CD4-positive, alpha-beta T cell treated with Interleukin-15 for 4 hours (primary cell): Measurements from ENCODE around the gene CAPN5.

ENCODE experiments used
- DNase-seq: peaks from one replicate; pipeline ENCODE4 v3.0.0-alpha.2; 2020; ENCODE audit warnings: low spot score

CAPN5 gene

DNA sequence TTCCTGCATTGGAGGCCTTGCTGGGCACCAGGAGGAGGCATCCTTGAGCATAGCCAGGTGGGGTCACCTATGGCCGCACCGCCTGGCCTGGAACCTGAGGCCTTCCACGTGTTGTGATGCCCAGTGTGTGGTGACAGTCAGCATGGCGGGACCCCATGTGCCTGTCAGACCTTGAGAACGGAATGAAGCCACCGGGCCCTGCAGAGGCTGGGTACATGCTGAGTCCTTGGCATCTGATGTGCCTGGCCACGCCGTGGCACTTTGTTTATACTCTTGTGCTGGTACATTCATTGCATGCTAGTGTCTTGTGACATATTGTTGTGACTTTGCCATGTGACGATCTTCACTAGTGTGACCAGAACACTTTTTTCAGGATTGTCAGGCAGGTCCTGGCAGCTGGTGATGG lies 52.8 kb downstream of the CAPN5 start:
- no peak for DNase-seq

DNA sequence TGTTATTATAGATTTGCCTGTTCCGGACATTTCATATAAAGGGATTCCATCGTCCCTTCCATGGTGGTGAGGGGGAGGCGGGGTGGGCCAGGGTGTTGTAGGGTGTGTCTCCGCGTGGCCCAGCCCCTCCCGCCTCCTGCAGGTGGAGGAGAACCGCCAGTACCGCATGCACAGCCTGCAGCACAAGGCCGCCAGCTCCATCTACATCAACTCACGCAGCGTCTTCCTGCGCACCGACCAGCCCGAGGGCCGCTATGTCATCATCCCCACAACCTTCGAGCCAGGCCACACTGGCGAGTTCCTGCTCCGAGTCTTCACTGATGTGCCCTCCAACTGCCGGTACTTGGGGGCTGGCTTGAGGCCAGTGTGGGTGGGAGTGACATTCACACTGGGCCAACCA lies 53.8 kb downstream of the CAPN5 start:
- DNase-seq, result no peak

DNA sequence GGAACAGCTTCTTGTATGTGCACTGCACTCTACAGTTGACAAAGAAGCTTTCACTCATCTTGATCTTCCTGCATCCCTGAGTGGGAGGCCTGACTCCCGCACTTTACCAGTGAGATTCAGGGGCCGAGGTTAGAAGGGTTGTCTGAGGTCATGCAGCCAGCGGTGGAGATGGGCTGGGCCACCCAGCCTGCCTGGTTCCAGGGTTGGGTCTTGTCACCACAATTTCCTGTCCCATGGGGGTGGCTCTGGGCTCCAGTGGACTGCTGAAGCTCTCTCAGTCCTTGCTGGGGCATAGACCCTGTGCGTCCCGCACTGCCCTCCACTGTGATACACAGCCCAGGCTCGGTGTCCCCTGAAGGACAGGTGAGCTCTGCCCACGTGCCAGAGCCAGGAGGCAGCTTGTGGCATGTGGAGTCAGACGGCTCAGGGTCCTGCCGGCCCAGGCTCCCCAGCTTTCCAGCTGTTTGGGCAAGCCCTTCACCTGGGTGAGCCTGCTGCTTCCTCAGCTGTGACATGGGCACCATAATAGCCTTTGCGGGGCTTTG lies 54.4 kb downstream of the CAPN5 start:
- no peak for DNase-seq

DNA sequence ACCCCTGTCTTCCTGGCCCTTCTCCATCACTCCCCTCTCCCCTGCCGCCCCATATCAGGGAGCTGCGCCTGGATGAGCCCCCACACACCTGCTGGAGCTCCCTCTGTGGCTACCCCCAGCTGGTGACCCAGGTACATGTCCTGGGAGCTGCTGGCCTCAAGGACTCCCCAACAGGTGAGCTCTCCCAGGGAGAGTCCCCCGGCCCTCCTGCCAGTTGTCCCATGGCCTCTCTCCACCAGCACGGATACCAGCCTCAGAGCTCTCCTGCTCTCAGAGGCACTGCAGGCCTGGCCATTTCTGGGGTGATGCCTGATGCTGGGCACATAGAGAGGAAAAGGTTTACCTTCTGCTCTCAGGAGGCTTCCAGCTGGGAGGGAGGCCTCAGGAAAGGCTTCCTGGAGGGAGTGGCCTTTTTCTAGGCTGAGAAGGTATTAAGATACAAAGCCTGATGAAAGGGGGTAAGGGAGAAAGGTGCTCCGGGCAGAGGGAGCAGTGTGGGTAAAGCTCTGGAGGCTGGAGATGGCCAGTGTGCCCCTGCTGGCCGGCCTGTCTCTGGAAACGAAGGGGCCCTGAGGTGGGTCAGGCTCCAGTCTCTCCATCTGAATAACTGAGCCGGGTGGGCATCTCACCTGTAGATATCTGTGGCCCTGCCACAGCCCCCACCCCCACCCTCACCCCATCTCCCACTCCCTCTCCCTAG lies 55.3 kb downstream of the CAPN5 start:
- DNase-seq, result no peak

DNA sequence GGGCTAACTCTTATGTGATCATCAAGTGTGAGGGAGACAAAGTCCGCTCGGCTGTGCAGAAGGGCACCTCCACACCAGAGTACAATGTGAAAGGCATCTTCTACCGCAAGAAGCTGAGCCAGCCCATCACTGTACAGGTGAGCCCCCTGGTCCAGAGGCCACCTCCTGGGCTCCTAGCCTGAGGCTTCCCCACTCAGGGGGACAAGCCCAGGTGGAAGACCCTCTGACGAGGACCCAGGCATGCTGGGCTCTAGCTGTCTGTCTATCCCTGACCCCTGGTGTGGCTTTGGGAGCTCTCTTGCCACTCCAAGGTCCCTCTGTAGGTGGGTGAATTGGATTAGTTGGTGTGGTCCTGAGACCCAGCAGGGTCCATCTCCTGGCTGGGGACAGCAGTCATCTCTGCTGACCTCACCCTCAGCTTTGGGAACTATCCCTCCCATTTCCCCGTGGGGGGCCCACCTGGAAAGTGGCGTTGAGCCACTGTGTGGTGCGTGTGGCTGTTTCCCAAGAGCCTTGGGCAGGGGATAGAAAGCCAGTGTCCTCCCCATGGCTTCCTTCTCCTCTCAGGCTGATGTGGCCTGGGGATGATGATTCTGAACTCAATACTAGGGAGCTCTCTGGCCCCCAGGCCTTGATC lies 55.9 kb downstream of the CAPN5 start:
- no peak for DNase-seq

DNA sequence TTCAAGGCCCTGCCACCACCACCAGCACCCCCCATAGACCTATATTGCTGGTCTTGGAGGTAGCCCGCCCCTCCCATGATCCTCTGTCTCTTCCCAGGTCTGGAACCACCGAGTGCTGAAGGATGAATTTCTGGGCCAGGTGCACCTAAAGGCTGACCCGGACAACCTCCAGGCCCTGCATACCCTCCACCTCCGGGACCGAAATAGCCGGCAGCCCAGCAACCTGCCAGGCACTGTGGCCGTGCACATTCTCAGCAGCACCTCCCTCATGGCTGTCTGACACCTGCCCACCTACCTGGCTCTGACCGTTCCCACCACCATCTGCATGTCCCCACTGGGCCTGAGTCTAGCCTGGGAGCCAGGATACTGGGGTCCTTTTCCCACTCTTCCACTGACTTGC lies 56.8 kb downstream of the CAPN5 start:
- DNase-seq, result no peak

DNA sequence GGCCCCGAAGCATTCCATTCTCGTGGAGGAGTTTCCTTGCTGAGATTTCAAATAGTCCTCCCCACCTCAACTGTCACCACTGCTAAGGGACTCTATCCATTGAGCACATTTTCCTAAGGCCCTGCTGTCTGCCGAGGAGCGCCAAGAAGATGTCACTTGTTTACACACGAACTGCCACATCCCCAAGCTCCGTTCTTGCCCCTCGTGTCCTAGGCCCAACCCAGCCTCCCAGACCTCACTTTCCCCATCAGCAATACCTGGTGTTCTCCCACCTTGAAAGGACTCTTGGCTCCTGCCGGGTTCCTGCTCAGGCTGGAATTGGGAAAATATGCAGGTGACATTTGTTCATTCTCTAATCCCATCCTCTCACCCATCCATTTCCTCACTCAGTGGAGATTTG lies 57.3 kb downstream of the CAPN5 start:
- DNase-seq, result no peak

DNA sequence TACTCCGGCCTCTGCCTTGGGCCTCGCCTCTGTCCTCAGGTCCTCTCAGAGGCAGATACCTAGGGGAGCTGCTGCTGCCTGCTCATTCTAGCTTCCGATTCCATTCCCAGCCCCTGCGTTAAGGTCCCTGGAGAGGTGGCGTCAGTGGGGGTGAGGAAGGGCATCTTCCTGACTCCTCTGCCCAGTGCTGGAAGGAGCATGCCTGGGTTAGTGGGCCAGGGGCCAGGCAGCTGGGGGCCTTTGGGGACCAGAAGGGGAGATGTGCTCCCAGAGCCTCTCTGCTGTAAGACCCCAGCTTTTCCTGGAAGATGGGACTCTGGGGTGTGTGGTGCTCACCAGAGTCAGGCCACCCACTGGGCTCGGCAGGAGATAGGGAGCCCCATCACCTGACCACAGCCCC lies 57.7 kb downstream of the CAPN5 start:
- DNase-seq, result no peak

DNA sequence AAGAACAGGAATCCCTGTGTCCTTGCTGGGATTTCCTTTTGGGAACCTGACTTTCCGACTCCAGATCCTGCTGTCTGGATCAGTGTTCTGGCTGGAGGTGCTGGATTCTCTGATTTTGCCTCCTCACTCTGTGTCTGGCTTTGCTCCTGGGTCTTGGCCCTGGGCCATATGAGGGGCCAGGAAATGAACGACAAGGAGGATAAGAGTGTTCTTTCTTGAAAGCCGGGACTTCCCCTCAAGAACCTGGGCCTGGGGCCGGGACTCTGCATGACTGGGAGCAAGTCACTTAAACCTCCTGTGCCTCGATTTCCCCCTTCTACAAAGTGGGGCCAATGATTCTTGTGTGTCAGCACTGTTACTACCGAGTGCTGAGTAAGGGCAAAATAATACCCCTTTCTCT lies 58.4 kb downstream of the CAPN5 start:
- no peak for DNase-seq

DNA sequence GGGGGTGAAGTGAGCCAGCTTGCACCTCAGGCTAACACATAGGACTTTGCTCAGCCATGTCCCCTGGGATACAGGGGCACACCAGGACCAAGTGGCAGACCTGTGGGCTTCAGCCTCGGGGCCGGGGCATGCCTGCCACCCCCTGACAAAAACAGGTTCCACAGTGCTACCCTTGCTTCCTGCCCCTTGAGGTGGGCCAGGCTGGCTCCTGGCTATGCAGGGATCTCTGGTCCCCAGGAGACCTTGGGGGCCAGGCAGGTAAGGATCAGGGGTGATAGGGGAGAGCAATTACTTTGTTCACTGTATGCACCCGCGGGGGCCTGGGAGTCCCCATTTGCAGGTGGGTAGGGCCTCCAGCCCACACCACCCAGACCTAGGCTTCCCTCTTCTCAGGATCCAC lies 58.9 kb downstream of the CAPN5 start:
- DNase-seq, result no peak

DNA sequence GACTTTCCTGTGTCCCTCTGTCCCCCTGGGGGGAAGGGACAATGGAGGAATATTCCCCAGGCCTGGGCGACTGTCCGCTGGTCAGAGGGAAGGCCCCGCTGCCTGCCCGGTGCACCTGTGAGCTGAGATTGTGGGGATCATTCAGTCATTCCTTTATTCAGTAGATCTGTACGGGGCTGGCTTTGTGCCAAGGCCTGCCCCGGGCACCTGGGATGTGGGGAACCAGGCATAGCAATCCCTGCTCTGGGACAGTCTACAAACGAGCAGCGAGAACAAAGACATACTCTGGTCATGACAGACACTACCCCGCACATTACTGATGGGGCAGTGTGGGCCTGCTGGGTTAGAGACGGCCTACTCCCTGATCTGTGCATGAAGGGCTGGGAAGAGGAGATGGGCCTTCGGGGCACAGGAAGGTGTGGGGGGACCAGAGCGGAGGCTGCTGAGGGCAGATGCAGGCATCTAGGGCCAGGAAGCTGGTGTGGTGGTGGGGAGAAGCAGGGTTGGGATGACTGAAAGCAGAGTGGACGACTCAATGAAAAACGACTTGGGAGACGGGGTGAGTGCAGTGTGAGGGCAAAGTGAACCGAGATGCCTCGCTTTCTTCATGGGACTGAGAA lies 59.5 kb downstream of the CAPN5 start:
- DNase-seq, result no peak

DNA sequence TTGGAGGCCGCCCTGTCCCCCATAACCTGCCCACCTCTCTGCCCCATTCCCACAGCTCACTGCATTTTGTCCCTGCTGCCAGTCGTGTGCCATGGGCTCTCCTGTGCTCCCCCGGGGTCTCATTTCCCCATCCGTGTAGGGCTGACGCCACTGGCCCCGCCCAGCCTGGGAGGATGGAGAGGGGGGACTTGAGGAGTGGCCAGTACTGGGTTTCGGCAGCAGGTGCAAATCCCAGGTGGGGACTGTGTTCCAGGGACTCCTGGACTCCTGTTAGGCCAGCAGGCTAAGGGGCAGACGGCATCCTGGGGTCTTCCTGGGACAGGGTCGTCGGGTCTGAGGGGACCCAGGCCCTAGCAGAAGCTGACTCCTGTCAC lies 60.1 kb downstream of the CAPN5 start:
- DNase-seq, result no peak

DNA sequence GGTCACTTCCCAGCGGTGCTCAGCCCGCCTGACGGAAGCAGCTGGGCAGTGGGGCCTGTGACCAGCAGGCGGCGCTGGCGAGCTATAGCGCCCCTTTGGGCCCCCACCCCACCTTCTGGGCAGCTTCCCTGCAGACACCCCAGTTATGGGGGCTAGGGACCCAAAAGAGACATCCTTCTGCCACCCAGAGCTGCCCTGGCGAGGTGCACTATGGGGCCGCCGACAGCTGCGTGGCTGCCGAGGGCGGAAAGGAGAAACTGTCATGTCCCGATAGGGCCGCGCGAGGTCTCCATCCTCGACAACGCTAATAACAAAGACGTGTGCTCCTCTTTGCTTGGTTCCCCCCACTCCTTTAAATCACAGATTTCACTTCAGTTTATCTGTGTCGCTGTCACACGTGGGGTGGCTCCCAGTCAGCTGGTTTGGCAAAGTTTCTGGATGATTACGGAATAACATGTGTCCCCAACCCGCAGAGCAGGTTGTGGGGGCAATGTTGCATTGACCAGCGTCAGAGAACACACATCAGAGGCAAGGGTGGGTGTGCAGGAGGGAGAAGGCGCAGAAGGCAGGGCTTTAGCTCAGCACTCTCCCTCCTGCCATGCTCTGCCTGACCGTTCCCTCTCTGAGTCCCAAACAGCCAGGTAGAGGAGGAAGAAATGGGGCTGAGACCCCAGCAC lies 60.6 kb downstream of the CAPN5 start:
- peak; percentile 34 for DNase-seq

DNA sequence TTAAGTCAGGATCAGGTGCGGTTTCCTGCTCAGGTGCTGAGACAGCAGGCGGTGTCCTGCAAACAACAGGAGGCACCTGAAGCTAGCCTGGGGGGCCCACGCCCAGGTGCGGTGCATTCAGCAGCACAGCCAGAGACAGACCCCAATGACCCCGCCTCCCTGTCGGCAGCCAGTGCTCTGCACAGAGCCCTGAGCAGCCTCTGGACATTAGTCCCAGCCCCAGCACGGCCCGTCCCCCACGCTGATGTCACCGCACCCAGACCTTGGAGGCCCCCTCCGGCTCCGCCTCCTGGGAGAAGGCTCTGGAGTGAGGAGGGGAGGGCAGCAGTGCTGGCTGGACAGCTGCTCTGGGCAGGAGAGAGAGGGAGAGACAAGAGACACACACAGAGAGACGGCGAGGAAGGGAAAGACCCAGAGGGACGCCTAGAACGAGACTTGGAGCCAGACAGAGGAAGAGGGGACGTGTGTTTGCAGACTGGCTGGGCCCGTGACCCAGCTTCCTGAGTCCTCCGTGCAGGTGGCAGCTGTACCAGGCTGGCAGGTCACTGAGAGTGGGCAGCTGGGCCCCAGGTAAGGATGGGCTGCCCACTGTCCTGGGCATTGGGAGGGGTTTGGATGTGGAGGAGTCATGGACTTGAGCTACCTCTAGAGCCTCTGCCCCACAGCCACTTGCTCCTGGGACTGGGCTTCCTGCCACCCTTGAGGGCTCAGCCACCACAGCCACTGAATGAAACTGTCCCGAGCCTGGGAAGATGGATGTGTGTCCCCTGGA lies 61.3 kb downstream of the CAPN5 start, which contains the start of gene MYO7A:
Gene MYO7A (plus strand): TSS at position 327 of the 772 bp plus-strand sequence. CDS start 2,389 bp downstream, outside the sequence.
- no peak for DNase-seq

DNA sequence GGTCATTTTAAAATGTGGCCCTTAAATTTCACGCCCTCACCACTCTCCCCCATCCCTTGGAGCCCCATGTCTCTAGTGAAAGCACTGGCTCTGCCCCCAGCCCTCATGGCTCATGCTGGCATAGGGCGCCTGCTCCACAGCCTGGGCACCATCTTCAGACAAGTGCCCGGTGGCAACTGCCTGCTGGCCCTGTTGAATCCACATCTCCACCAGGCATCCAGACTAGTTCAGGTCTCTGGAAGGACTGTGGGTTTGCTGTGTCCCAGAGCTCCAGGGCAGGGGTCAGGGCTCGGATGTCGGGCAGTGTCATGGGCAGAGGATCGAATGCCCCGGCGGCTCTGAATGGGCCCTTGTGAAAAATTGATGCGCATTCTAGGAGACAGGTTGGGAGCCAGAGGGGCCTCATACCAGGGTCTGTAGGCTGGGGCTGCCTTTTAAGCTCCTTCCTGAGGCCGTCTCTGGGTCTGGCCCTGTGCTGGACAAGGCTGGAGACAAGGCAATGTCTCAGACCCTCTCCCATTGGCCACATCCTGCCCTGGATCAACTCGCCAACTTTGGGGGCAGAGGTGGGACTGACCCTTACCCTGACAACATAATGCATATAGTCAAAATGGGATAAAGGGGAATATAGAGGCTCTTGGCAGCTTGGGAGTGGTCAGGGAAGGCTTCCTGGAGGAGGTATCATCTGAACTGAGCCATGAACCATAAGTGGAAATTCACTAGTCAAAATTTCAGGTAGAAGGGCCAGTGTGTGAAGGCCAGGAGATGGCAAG lies 62.5 kb downstream of the CAPN5 start:
- no peak for DNase-seq

DNA sequence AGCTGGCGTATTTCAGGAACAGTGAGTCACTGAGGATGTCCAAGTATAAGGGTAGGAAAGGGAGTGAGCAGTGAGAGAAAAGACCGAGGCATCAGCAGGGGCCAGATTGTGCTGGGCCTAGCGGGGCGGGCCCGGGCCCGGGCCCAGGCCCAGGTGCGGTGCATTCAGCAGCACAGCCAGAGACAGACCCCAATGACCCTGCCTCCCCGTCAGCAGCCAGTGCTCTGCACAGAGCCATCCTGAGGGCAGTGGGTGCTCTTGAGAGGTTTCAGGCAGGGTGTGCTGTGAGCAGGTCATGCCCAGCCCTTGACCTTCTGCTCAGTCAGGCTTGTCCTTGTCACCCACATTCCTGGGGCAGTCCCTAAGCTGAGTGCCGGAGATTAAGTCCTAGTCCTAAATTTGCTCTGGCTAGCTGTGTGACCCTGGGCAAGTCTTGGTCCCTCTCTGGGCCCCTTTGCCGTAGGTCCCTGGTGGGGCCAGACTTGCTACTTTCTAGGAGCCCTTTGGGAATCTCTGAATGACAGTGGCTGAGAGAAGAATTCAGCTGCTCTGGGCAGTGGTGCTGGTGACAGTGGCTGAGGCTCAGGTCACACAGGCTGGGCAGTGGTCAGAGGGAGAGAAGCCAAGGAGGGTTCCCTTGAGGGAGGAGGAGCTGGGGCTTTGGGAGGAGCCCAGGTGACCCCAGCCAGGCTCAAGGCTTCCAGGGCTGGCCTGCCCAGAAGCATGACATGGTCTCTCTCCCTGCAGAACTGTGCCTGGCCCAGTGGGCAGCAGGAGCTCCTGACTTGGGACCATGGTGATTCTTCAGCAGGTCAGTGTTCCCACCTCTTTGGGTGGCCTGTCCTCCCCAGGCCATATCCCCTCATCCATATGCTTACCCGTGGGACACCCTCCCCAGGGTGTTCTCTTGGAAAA lies 63.3 kb downstream of the CAPN5 start:
- no peak for DNase-seq

DNA sequence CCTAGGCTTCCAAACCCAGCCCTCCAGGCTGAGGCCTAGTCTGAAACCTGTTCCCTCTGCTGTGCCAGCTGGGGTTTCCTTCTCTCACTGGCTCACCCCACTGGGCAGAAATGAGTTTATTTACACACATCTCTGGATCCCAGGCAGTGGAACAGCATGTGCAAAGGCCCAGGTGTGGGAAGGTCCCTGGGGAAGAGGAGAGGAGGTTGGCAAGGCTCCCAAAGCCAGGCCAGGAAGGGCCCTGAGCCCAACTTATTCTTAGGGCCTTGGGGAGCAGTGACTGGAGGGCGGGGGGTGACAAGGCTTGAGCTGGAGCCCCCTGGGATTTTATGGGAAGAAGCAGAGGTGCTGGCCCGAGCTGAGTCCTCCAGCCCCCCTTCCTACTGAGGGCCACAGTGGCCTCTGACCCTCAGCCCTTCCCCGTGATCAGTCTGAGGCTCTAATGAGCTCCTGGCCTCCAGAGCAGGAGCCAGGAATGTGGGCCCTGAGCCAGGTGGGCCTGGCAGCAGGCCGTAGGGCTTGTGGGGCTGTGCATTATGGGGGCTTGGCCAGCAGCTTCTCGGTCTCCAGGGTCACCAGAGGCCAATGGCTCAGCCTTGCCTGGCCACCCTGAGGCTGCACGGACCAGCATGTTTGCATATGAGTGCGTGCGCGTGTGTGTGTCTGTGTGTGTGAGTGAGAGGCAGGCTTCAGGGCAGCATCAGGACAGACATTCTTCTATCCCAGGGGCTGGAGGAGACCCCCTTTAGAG lies 64.2 kb downstream of the CAPN5 start:
- no peak for DNase-seq

DNA sequence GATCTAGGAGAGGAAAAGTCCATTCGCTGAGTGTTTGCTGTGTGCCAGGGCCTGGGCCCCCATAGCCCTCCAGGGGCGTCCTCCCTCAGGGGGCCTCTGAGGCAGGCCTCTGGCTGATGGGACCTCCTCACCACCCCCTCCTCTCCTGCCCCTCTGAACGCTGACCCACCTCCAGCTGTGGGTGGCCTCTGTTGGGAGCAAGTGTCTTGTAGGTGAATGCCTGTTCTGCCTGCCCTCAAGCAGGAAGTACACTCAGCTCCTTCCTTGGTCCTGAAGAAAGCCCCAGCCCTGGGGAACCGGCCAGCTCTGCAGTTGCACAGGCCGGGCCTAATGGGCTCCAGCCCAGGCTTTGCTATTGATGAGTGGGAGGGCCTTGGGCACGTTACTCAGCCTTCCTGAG lies 64.8 kb downstream of the CAPN5 start:
- no peak for DNase-seq

DNA sequence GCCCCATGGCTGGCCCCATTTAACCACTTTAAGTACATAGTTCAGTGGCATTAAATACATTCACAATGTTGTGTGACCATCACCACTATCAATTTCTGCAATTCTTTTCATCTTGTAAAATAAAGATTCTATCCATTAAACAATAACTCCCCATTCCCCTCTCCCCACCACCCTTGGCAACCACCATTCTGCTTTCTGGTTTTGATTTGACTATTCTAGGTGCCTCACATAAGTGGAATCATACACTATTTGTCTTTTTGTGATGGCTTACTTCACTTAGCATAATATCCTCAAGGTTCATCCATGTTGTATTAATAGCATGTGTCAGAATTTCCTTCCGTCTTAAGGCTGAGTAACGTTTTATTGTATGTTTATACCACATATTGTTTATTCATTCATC lies 68.3 kb downstream of the CAPN5 start:
- no peak for DNase-seq
